Gastroesophageal sphincter (tissue), 3 donors: ENCODE results near the gene IZUMO2.

Source experiments
- EP300 ChIP-seq: sonication (generic); formaldehyde crosslinking; IDR thresholded peaks from one replicate; pipeline ENCODE4 v1.6.1; 2017; ENCODE audit warnings: antibody characterized with exemption, mild to moderate bottlenecking
- POLR2A ChIP-seq, 2 donors: fragments of 450-650 bp; IDR thresholded peaks; one replicate each; pipeline ENCODE4 v1.6.1; 2017; ENCODE audit warnings: antibody characterized with exemption in 2 of 2, mild to moderate bottlenecking in 2 of 2, moderate library complexity in 1 of 2
- POLR2AphosphoS5 ChIP-seq: sonication (generic); formaldehyde crosslinking; IDR thresholded peaks from one replicate; pipeline ENCODE4 v1.6.1; 2017; ENCODE audit warnings: antibody characterized with exemption
- TF ChIP-seq, protein P1 (sequence below), 4 experiments: fragments of 200-600 bp in 2 of 4; fragments of 450-650 bp in 2 of 4; sonication (generic) in 1 of 4; IDR thresholded peaks; one replicate each; pipeline ENCODE4 v1.5.1; 2017 to 2019; ENCODE audit warnings: antibody characterized with exemption in 4 of 4, mild to moderate bottlenecking in 2 of 4, moderate library complexity in 2 of 4

DNA sequence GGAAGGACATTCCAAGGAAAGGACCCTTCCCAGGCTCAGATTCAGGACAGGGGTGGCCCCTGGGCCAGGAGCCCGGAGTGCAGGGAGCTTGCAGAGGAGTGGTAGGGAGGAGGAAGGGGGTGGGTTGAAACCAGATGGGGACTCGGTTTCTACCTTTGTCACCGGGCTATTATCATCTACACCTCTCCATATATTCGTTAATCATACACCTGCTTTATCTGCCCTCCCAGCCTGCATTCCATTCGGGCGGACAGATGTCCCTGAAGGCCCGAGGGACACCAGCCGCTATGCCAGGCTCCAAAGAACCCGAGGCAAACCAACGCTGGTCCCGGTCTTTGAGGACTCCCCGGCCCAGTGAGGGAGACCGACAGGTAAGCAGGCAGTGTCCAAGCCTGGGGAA, 24.9 kb upstream of the IZUMO2 start:
- no peak for TF ChIP-seq POLR2A (IDR thresholded peaks at IDR 0.05)
- TF ChIP-seq, protein P1, sequence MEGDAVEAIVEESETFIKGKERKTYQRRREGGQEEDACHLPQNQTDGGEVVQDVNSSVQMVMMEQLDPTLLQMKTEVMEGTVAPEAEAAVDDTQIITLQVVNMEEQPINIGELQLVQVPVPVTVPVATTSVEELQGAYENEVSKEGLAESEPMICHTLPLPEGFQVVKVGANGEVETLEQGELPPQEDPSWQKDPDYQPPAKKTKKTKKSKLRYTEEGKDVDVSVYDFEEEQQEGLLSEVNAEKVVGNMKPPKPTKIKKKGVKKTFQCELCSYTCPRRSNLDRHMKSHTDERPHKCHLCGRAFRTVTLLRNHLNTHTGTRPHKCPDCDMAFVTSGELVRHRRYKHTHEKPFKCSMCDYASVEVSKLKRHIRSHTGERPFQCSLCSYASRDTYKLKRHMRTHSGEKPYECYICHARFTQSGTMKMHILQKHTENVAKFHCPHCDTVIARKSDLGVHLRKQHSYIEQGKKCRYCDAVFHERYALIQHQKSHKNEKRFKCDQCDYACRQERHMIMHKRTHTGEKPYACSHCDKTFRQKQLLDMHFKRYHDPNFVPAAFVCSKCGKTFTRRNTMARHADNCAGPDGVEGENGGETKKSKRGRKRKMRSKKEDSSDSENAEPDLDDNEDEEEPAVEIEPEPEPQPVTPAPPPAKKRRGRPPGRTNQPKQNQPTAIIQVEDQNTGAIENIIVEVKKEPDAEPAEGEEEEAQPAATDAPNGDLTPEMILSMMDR (IDR thresholded peaks at IDR 0.05), result no peak
- no peak for TF ChIP-seq POLR2AphosphoS5
- TF ChIP-seq EP300, result no peak
